Activated CD4-positive, alpha-beta T cell treated with anti-CD3 and anti-CD28 coated beads for 36 hours (primary cell): Measurements from ENCODE around the gene PID1. TPM values are rescaled to one million over a fixed set of nuclear protein-coding genes. Genes with fewer than 3 reads are reported as not detected.

Experiments
- ATAC-seq: fragments of 200-7000 bp; cut with Tn5 transposase; one replicate; pipeline ENCODE4 v1.10.0; 2021; ENCODE audit warnings: mild to moderate bottlenecking, moderate library complexity
- CTCF ChIA-PET: fragments of 350-600 bp; sonication (Branson Sonifier 250); formaldehyde crosslinking; loops from one replicate; lab custom pipeline; 2021; ENCODE audit warnings: antibody characterized with exemption; lab: Charles Lee
- POLR2A ChIA-PET: fragments of 350-600 bp; sonication (Branson Sonifier 250); formaldehyde crosslinking; loops from one replicate; lab custom pipeline; 2021; ENCODE audit warnings: antibody characterized with exemption, inconsistent platforms; lab: Charles Lee
- DNase-seq: peaks from one replicate; pipeline ENCODE4 v3.0.0-alpha.2; 2020
- H3K27ac Mint-ChIP-seq: one replicate; pipeline ENCODE4 v1.8.0; 2021; ENCODE audit warnings: mixed read lengths
- H3K27me3 Mint-ChIP-seq: one replicate; pipeline ENCODE4 v1.8.0; 2021; ENCODE audit warnings: mixed read lengths
- H3K36me3 Mint-ChIP-seq: one replicate; pipeline ENCODE4 v1.8.0; 2021; ENCODE audit warnings: low read depth, mixed read lengths
- H3K4me1 Mint-ChIP-seq: one replicate; pipeline ENCODE4 v1.8.0; 2021; ENCODE audit warnings: mixed read lengths
- H3K4me3 Mint-ChIP-seq: one replicate; pipeline ENCODE4 v1.8.0; 2021; ENCODE audit warnings: mild to moderate bottlenecking, moderate library complexity, mixed read lengths
- H3K9me3 Mint-ChIP-seq: one replicate; pipeline ENCODE4 v1.8.0; 2021; ENCODE audit warnings: low read depth, mixed read lengths
- intact Hi-C, 2 experiments: fragments of 100-400 bp; cut with DNase I in 1 of 2; cut with micrococcal nuclease in 1 of 2; formaldehyde crosslinking; loops; one replicate each; pipeline versions ENCODE4 v1.14.2 to v1.15.1; 2022 to 2024; cut with DNase I, micrococcal nuclease
- total RNA-seq, 2 experiments: library from RNA; stranded (reverse); gene quantifications; one replicate each; pipeline ENCODE4 v1.2.3, GENCODE V29; 2021

Gene PID1
- total RNA-seq, 2 experiments from 2014 or later: not detected

GRCh38 chr2:229059331-229060033 lies 211.6 kb downstream of the PID1 start:
- DNase-seq: no peak
- ATAC-seq: no peak
- H3K4me1 Mint-ChIP-seq: no peaks in the 10 kb centered on the region
- no peaks in the 10 kb centered on the region for H3K27me3 Mint-ChIP-seq
- CTCF ChIA-PET: no interaction called here
- H3K36me3 Mint-ChIP-seq: no peaks in the 10 kb centered on the region
- intact Hi-C loops: no loop called here
- H3K27ac Mint-ChIP-seq: no peak overlapping the region
- POLR2A ChIA-PET: interaction anchor here (0.7 kb wide), 1 partner anchor 1082 kb away, joined by 3 read pairs; no protein-coding TSS in a partner anchor
- H3K9me3 Mint-ChIP-seq: peaks cover 7% of the 10 kb centered on the region
- no peak overlapping the region for H3K4me3 Mint-ChIP-seq

- Mint-ChIP-seq H3K27me3 (no peaks in the 10 kb centered on the region), H3K9me3 (peaks cover 3% of the 10 kb centered on the region), H3K27ac (no peak overlapping the region), H3K36me3 (no peaks in the 10 kb centered on the region), H3K4me1 (no peaks in the 10 kb centered on the region), H3K4me3 (no peak overlapping the region)
- ATAC-seq (no peak), DNase-seq (no peak)
- intact Hi-C loops: no loop called here
- POLR2A ChIA-PET: no interaction called here
- CTCF ChIA-PET: no interaction called here
Measured at GRCh38 chr2:229057976-229058553, 213.0 kb downstream of the PID1 start.

- ChIA-PET CTCF (interaction anchor here (0.5 kb wide), 1 partner anchor 615 kb away, joined by 3 read pairs; no protein-coding TSS in a partner anchor), POLR2A (no interaction called here)
- no peak for DNase-seq
- H3K4me3 Mint-ChIP-seq: no peak overlapping the region
- no peaks in the 10 kb centered on the region for H3K4me1 Mint-ChIP-seq
- no peaks in the 10 kb centered on the region for H3K36me3 Mint-ChIP-seq
- intact Hi-C loops: no loop called here
- no peak overlapping the region for H3K27ac Mint-ChIP-seq
- no peaks in the 10 kb centered on the region for H3K9me3 Mint-ChIP-seq
- ATAC-seq: no peak
- no peaks in the 10 kb centered on the region for H3K27me3 Mint-ChIP-seq
Measured at GRCh38 chr2:229054311-229054710, 216.8 kb downstream of the PID1 start.

GRCh38 chr2:229051798-229052197 lies 219.3 kb downstream of the PID1 start:
- DNase-seq (no peak), ATAC-seq (no peak)
- Mint-ChIP-seq H3K36me3 (no peaks in the 10 kb centered on the region), H3K27me3 (no peaks in the 10 kb centered on the region), H3K4me3 (no peak overlapping the region), H3K4me1 (no peaks in the 10 kb centered on the region), H3K27ac (no peak overlapping the region), H3K9me3 (no peaks in the 10 kb centered on the region)
- CTCF ChIA-PET: no interaction called here
- intact Hi-C loops: no loop called here
- POLR2A ChIA-PET: no interaction called here

GRCh38 chr2:229050133-229050532 lies 221.0 kb downstream of the PID1 start:
- ATAC-seq (no peak), DNase-seq (no peak)
- intact Hi-C loops: no loop called here
- Mint-ChIP-seq H3K9me3 (peaks cover 2% of the 10 kb centered on the region), H3K27ac (no peak overlapping the region), H3K36me3 (no peaks in the 10 kb centered on the region), H3K4me3 (no peak overlapping the region), H3K4me1 (no peaks in the 10 kb centered on the region), H3K27me3 (no peaks in the 10 kb centered on the region)
- POLR2A ChIA-PET: no interaction called here
- CTCF ChIA-PET: no interaction called here

- Mint-ChIP-seq H3K27ac (no peak overlapping the region), H3K36me3 (no peaks in the 10 kb centered on the region), H3K4me1 (no peaks in the 10 kb centered on the region), H3K9me3 (peaks cover 5% of the 10 kb centered on the region), H3K4me3 (no peak overlapping the region), H3K27me3 (no peaks in the 10 kb centered on the region)
- no peak for ATAC-seq
- intact Hi-C loops: no loop called here
- ChIA-PET POLR2A (no interaction called here), CTCF (no interaction called here)
- DNase-seq: no peak
Measured at GRCh38 chr2:229048134-229048533, 223.0 kb downstream of the PID1 start.

GRCh38 chr2:229045671-229046070 lies 225.4 kb downstream of the PID1 start:
- POLR2A ChIA-PET: no interaction called here
- no peaks in the 10 kb centered on the region for H3K36me3 Mint-ChIP-seq
- CTCF ChIA-PET: no interaction called here
- H3K4me1 Mint-ChIP-seq: no peaks in the 10 kb centered on the region
- ATAC-seq (no peak), DNase-seq (no peak)
- H3K27ac Mint-ChIP-seq: no peak overlapping the region
- H3K4me3 Mint-ChIP-seq: no peak overlapping the region
- peaks cover 5% of the 10 kb centered on the region for H3K9me3 Mint-ChIP-seq
- H3K27me3 Mint-ChIP-seq: no peaks in the 10 kb centered on the region
- intact Hi-C loops: no loop called here

GRCh38 chr2:229044581-229044980 lies 226.5 kb downstream of the PID1 start:
- ATAC-seq (no peak), DNase-seq (no peak)
- ChIA-PET CTCF (no interaction called here), POLR2A (no interaction called here)
- no peaks in the 10 kb centered on the region for H3K27me3 Mint-ChIP-seq
- intact Hi-C loops: no loop called here
- no peak overlapping the region for H3K4me3 Mint-ChIP-seq
- peaks cover 7% of the 10 kb centered on the region for H3K9me3 Mint-ChIP-seq
- H3K4me1 Mint-ChIP-seq: no peaks in the 10 kb centered on the region
- H3K36me3 Mint-ChIP-seq: no peaks in the 10 kb centered on the region
- no peak overlapping the region for H3K27ac Mint-ChIP-seq

- peaks cover 8% of the 10 kb centered on the region for H3K9me3 Mint-ChIP-seq
- intact Hi-C loops: no loop called here
- no peak overlapping the region for H3K4me3 Mint-ChIP-seq
- no peak overlapping the region for H3K27ac Mint-ChIP-seq
- no peak for DNase-seq
- no peaks in the 10 kb centered on the region for H3K27me3 Mint-ChIP-seq
- ChIA-PET CTCF (no interaction called here), POLR2A (no interaction called here)
- no peaks in the 10 kb centered on the region for H3K4me1 Mint-ChIP-seq
- no peak for ATAC-seq
- no peaks in the 10 kb centered on the region for H3K36me3 Mint-ChIP-seq
Measured at GRCh38 chr2:229043681-229044080, 227.4 kb downstream of the PID1 start.

- POLR2A ChIA-PET: no interaction called here
Measured at GRCh38 chr2:229042349-229042748, 228.7 kb downstream of the PID1 start.

GRCh38 chr2:229041691-229042090 lies 229.4 kb downstream of the PID1 start:
- intact Hi-C loops: no loop called here
- Mint-ChIP-seq H3K27ac (no peak overlapping the region), H3K4me1 (no peaks in the 10 kb centered on the region), H3K9me3 (peaks cover 8% of the 10 kb centered on the region), H3K4me3 (no peak overlapping the region), H3K27me3 (no peaks in the 10 kb centered on the region), H3K36me3 (no peaks in the 10 kb centered on the region)
- CTCF ChIA-PET: no interaction called here
- ATAC-seq (no peak), DNase-seq (no peak)
- POLR2A ChIA-PET: no interaction called here

More at GRCh38 chr2:229042349-229042748, 228.7 kb downstream of the PID1 start:
- peaks cover 8% of the 10 kb centered on the region for H3K9me3 Mint-ChIP-seq
- no peaks in the 10 kb centered on the region for H3K4me1 Mint-ChIP-seq
- no peak overlapping the region for H3K4me3 Mint-ChIP-seq
- DNase-seq (no peak), ATAC-seq (no peak)
- no peaks in the 10 kb centered on the region for H3K36me3 Mint-ChIP-seq
- H3K27me3 Mint-ChIP-seq: no peaks in the 10 kb centered on the region
- H3K27ac Mint-ChIP-seq: no peak overlapping the region
- intact Hi-C loops: no loop called here
- CTCF ChIA-PET: no interaction called here

GRCh38 chr2:229037621-229038020 lies 233.5 kb downstream of the PID1 start:
- Mint-ChIP-seq H3K36me3 (no peaks in the 10 kb centered on the region), H3K9me3 (peaks cover 5% of the 10 kb centered on the region), H3K27me3 (no peaks in the 10 kb centered on the region), H3K4me1 (no peaks in the 10 kb centered on the region), H3K27ac (no peak overlapping the region), H3K4me3 (no peak overlapping the region)
- intact Hi-C loops: no loop called here
- no peak for DNase-seq
- CTCF ChIA-PET: no interaction called here
- ATAC-seq: no peak
- POLR2A ChIA-PET: no interaction called here
